BJ (cell line): ENCODE results near the gene WDPCP. TPM values are rescaled to one million over a fixed set of nuclear protein-coding genes. Genes with fewer than 3 reads are reported as not detected.
"Not testable (repeated sequence)": the region's sequence is repeated elsewhere in the genome, so short reads cannot be mapped to it uniquely, and the experiment has no call there.

Experiments
- CTCF ChIA-PET: fragments of 350-600 bp; formaldehyde crosslinking; extraction: SDS; loops from one replicate; lab custom pipeline; 2021; ENCODE audit warnings: antibody characterized with exemption, inconsistent platforms; lab: Yijun Ruan, JAX
- POLR2A ChIA-PET: fragments of 300-600 bp; sonication (Branson Sonifier 250); formaldehyde crosslinking; extraction: SDS; loops from one replicate; lab custom pipeline; 2021; ENCODE audit warnings: antibody characterized with exemption; lab: Charles Lee
- DNase-seq: peaks from one replicate; pipeline ENCODE4 v3.0.0-alpha.2; 2011; ENCODE audit warnings: low read depth
- H3K27me3 ChIP-seq: 2 replicates; pipeline ENCODE4 v1.6.0; 2011; ENCODE audit warnings: low read length; ENCODE audit not compliant: control insufficient read depth, insufficient read depth
- H3K36me3 ChIP-seq: 2 replicates; pipeline ENCODE4 v1.5.1; 2011; ENCODE audit warnings: low read length; ENCODE audit not compliant: control insufficient read depth, insufficient read depth
- H3K4me3 ChIP-seq: 2 replicates; pipeline ENCODE4 v1.5.1; 2011; ENCODE audit warnings: low read depth, mild to moderate bottlenecking, control low read depth, low read length
- polyA plus RNA-seq: library from polyadenylated mRNA; depleted of rRNA; stranded (reverse); fragments of >200 nt; gene quantifications from 2 replicates; pipeline ENCODE4 v1.2.3, GENCODE V29; 2011
- TF ChIP-seq, protein P1 (sequence below): IDR thresholded peaks from 2 replicates; pipeline ENCODE4 v1.5.1; 2011; ENCODE audit warnings: low read depth, mild to moderate bottlenecking, control low read depth, inconsistent platforms, low read length, moderate library complexity; ENCODE audit not compliant: insufficient read depth

WDPCP gene
- polyA plus RNA-seq, 1 experiment = 4.2 TPM

DNA sequence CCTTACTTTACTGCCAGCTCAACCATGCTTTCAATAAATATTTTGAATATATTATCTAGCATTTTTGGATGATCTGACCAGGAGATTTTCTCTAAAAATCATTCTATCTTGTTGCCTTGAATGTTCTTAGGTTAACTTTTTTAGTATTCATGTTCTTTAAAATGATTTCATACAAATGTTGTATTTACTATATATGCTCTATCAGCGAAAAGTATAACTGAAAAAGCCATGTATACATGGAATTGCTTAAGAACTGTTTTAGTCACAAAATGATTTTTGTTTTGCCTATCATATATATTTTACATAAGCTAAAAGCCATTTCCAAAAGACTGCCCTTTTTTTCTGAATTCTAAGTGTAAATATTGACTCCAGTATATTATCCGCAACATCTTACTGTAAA, 213.9 kb downstream of the WDPCP start:
- Histone ChIP-seq H3K36me3 (no peaks in the 10 kb centered on the region), H3K27me3 (no peaks in the 10 kb centered on the region), H3K4me3 (no peak overlapping the region)
- no peak for DNase-seq
- ChIA-PET CTCF (no interaction called here), POLR2A (no interaction called here)
- TF ChIP-seq, protein P1, sequence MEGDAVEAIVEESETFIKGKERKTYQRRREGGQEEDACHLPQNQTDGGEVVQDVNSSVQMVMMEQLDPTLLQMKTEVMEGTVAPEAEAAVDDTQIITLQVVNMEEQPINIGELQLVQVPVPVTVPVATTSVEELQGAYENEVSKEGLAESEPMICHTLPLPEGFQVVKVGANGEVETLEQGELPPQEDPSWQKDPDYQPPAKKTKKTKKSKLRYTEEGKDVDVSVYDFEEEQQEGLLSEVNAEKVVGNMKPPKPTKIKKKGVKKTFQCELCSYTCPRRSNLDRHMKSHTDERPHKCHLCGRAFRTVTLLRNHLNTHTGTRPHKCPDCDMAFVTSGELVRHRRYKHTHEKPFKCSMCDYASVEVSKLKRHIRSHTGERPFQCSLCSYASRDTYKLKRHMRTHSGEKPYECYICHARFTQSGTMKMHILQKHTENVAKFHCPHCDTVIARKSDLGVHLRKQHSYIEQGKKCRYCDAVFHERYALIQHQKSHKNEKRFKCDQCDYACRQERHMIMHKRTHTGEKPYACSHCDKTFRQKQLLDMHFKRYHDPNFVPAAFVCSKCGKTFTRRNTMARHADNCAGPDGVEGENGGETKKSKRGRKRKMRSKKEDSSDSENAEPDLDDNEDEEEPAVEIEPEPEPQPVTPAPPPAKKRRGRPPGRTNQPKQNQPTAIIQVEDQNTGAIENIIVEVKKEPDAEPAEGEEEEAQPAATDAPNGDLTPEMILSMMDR = no peak

DNA sequence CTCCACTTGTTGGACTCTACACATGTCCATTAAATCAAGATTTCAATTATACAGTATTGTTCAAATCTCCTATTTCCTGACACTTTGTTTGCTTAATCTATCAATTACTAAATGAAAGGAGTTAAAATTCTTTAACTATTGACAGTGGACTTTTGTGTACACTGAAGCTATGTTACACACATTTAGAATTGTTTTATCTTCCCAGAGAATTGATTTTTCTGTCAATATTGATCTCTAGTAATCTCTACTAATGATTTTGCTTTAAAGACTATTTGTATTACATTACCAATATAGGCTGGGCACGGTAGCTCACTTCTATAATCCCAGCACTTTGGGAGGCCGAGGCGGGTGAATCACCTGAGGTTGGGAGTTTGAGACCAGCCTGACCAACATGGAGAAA, 215.7 kb downstream of the WDPCP start:
- ChIA-PET POLR2A (interaction anchor here (0.6 kb wide), 1 partner anchor 213 kb away, joined by 7 read pairs; no protein-coding TSS in a partner anchor), CTCF (interaction anchor here (0.6 kb wide), 1 partner anchor 16 kb away, joined by 3 read pairs; no protein-coding TSS in a partner anchor)
- TF ChIP-seq, protein P1 = no peak
- Histone ChIP-seq H3K27me3 (no peaks in the 10 kb centered on the region), H3K36me3 (no peaks in the 10 kb centered on the region), H3K4me3 (no peak overlapping the region)
- DNase-seq = no peak

DNA sequence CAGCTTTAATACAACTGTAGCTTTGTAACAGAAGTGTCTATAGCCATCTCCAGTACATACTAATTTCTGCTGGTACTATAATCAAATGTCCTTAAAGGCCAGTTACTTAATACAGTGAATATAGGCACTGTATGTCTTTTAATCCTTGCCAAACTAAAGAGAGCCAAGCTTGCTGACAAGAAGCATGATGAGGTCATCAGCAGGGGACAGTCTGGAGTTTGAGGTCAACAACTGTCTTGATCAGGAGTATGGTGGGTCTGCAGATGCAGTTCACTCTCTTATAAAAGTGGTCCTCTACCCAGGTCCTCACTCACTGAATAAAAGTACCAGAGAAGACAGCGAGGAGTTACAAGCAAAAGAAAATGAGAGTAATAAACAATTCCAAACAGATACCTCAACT, 219.1 kb downstream of the WDPCP start:
- POLR2A ChIA-PET = no interaction called here
- TF ChIP-seq, protein P1 = no peak
- Histone ChIP-seq H3K36me3 (no peaks in the 10 kb centered on the region), H3K4me3 (no peak overlapping the region), H3K27me3 (no peaks in the 10 kb centered on the region)
- DNase-seq = no peak
- CTCF ChIA-PET = no interaction called here

DNA sequence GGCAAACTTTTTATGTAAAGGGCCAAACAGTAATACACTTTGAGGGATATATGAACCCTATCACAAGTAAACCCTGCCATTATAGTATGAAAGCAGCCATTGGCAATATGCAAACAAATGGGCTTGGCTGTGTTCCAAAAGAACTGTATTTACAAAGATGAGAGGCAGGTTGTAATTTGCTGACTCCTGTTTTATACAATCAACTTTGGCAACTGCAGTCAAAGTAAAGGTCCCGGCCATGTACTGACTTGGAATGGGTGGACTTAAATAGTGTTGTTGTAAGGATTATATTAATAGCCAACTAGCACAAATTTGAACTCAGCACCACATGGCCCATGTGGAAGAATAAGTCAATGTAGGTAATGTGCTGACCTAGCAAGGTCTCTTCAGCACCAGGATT, 223.4 kb downstream of the WDPCP start:
- TF ChIP-seq, protein P1 = no peak
- DNase-seq = no peak
- POLR2A ChIA-PET = no interaction called here

DNA sequence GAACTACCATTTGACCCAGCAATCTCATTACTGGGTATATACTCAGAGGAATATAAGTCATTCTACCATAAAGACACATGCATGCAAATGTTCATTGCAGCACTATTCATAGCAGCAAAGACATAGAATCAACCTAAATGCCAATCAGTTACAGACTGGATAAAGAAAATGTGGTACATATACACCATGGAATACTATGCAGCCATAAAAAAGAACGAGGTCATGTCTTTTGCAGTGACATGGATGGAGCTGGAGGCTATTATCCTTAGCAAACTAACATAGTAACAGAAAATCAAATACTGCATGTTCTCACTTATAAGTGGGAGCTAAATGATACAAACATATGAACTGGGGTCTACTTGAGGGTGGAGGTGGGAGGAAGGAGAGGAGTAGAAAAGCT, 230.6 kb downstream of the WDPCP start:
- H3K4me3 ChIP-seq, DNase-seq, H3K36me3 ChIP-seq, H3K27me3 ChIP-seq, POLR2A ChIA-PET: not testable (repeated sequence)
- CTCF ChIA-PET = interaction anchor here (0.9 kb wide), 1 partner anchor 12 kb away, joined by 4 read pairs; no protein-coding TSS in a partner anchor

More for the DNA sequence above, 223.4 kb downstream of the WDPCP start:
- Histone ChIP-seq H3K4me3 (no peak overlapping the region), H3K27me3 (no peaks in the 10 kb centered on the region), H3K36me3 (no peaks in the 10 kb centered on the region)
- CTCF ChIA-PET = no interaction called here

DNA sequence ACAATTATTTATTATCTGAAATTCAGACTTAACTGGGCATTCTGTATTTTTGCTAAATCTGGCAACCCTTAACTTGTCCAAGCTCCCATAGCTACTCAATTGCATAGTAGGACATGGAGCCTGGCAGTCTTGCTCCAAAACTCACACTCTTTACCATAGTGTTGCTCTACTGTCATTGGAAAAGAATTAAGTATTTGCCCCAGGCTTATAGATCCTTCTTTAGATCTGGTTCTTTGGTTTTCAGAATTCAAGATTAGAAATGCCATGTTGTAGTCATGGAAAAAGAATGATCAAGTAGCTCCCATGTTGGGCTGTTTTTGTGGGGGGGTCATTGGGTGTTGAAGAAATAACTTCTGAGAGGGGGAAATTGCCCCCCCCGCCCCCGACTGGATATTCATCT, 240.9 kb downstream of the WDPCP start:
- Histone ChIP-seq H3K4me3 (no peak overlapping the region), H3K36me3 (no peaks in the 10 kb centered on the region), H3K27me3 (no peaks in the 10 kb centered on the region)
- ChIA-PET POLR2A (interaction anchor here (0.5 kb wide), 1 partner anchor 12 kb away, joined by 11 read pairs; no protein-coding TSS in a partner anchor), CTCF (no interaction called here)
- TF ChIP-seq, protein P1 = no peak
- no peak for DNase-seq
